ENCODE data around the gene SAMD4B.
"Not testable (repeated sequence)": the region's sequence is repeated elsewhere in the genome, so short reads cannot be mapped to it uniquely, and the experiment has no call there.

Gene SAMD4B, protein sequence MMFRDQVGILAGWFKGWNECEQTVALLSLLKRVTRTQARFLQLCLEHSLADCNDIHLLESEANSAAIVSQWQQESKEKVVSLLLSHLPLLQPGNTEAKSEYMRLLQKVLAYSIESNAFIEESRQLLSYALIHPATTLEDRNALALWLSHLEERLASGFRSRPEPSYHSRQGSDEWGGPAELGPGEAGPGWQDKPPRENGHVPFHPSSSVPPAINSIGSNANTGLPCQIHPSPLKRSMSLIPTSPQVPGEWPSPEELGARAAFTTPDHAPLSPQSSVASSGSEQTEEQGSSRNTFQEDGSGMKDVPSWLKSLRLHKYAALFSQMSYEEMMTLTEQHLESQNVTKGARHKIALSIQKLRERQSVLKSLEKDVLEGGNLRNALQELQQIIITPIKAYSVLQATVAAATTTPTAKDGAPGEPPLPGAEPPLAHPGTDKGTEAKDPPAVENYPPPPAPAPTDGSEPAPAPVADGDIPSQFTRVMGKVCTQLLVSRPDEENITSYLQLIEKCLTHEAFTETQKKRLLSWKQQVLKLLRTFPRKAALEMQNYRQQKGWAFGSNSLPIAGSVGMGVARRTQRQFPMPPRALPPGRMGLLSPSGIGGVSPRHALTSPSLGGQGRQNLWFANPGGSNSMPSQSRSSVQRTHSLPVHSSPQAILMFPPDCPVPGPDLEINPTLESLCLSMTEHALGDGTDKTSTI

DNA sequence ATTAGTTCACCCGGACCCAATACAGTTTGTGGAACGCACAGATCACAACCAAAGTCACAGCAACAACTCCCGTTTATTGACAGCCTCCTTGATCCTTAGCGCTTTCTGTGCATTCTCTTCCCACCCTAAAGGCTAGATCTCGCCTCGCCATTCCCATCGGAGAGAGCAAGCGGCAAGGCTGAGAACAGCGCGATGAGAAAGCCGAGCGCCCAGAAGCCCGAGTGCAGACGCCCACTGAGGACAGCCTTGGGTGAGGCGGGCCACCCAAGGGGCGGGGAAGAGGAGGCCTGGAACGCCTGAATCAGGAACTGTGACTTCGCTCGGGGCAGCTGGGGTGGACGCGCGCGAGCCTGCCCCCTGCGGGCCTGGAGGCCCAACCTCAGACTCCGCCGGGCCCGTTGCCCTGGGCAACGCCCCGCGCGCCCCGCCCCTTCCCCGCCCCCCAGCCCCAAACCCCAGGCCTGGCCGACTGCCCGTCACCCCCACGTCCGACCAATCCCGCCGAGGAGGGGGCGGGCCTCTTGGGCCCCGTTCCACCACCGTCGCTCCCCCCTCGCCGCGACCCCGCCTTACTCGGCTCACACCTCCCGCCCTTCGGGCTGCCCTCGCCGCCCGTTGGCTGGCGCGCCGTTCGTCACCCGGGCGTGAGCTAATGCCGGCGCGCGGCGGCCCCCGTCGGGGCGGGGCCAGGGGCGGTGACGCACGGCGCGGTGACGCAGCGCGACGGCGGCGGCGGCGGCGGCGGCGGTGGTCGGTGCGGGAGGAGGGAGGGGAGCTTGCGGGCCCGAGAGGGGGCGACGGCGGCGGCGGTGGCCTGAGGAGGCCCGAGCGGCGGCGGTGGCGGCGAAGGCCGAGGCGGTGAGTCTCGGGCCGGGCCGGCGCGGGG lies at the start of gene SAMD4B:
Gene SAMD4B, plus strand, starts transcription at position 703 of the 886 bp plus-strand sequence. CDS start 14,473 bp downstream, outside the sequence.
- DNase-seq (ENCODE audit: low spot score): peak; percentile 98

DNA sequence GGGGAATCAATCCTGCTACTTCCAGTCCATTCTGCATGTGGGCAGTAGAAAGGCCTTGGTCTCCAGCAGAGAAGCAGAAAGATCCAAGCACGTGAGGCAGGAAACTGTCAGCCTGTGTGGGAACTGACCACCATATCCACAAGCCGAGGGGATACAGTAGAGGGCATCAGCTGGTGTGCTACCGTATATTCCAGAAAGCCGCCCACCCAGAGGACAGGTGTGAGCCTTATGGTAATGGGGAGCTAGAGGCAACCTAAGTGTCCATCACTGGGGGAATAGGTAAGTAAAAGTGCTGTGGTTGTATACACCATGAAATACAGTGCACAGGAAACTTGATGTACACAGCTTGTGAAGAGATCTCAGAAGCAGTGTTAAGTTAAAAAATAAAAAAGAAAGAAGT lies 48.8 kb upstream of the SAMD4B start:
- no peak for DNase-seq (ENCODE audit: low spot score)

DNA sequence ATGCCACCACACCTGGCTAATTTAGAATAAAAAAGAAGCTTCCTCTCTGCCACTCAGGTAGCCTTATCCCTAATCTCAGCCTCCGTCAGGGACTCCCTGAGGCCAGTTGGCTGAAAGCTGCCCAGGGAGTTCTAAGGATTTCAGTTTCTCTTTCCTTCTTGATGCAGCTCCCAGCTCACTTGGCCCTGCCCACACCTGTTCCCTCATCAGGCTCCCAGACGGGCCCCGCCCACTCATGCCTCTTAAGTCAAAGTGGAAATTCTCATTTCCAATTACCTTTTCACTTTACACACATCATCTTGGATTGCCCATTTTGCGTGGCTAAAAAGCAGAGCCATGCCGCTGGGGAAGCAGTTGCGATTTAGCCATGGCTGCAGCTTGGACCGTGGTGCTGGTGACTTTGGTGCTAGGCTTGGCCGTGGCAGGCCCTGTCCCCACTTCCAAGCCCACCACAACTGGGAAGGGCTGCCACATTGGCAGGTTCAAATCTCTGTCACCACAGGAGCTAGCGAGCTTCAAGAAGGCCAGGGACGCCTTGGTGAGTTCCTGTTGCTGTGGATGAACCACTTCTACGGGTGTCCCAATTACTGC lies 46.1 kb upstream of the SAMD4B start, which contains the start of gene IFNL1:
Gene IFNL1, plus strand, starts transcription at position 353 of the 591 bp plus-strand sequence. Its CDS starts 15 bp downstream, at position 368.
- no peak for DNase-seq (ENCODE audit: low spot score)

DNA sequence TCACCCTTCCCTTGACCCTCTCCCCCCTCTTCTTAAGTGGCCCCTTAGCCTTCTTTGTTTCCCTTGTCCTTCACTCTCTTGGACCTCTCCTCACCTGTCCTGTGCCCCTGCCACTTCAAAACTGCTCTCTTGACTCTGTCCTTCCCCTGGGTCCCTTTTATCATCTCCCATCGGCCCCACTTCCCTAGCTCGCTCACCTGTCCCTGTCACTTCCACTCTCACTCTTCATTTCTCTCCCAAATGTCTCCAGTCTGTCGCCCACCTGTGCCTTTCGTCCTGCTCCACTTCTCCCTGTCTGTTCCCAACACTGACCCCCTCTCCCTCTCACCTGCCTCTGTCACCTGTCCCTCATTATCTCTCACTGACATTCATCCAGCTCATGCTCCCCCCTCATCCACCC lies 45.3 kb upstream of the SAMD4B start:
- no peak for DNase-seq (ENCODE audit: low spot score)

DNA sequence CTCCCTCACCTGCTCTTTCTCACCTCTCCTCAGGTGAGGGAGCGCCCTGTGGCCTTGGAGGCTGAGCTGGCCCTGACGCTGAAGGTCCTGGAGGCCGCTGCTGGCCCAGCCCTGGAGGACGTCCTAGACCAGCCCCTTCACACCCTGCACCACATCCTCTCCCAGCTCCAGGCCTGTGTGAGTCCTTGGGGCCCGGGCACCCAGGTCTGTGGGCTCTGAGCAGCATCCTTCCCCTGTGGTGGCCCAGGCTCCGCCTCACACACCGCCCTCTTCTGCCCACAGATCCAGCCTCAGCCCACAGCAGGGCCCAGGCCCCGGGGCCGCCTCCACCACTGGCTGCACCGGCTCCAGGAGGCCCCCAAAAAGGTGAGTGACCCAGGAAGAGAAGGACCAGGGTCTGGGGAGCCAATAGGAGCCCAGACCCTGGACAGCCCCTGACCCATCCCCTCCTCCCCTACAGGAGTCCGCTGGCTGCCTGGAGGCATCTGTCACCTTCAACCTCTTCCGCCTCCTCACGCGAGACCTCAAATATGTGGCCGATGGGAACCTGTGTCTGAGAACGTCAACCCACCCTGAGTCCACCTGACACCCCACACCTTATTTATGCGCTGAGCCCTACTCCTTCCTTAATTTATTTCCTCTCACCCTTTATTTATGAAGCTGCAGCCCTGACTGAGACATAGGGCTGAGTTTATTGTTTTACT lies 44.1 kb upstream of the SAMD4B start:
- DNase-seq (ENCODE audit: low spot score): no peak

DNA sequence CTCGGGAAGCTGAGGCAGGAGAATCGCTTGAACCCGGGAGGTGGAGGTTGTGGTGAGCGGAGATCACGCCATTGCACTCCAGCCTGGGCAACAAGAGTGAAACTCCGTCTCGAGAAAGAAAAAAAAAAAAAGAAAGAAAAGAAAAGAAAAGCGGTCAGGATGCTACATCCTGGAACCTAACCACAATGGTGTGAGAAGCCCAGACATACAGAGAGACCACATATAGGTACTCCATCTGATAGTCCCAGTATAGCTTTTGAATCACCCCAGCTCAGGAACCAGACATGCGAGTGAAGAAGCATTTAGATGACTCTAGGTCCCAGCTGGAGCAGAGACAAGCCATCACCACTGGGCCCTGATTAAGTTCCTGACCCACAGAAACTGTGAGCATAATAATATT lies 42.8 kb upstream of the SAMD4B start:
- no peak for DNase-seq (ENCODE audit: low spot score)

DNA sequence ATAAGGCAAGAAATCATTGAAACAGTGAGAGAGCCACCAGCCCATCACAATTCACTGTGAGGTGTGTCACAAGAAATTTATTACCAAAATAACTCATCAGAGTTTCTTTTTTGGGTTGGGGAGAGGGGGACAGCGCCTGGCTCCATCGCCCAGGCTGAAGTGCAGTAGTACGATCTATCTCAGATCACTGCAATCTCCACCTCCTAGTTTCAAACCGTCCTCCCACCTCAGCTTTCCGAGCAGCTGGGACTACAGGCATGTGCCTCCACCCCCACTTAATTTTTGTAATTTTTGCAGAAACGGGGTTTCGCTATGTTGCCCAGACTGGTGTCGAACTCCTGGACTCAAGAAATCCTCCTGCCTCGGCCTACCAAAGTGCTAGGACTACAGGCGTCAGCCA lies 42.4 kb upstream of the SAMD4B start:
- DNase-seq (ENCODE audit: low spot score): no peak

DNA sequence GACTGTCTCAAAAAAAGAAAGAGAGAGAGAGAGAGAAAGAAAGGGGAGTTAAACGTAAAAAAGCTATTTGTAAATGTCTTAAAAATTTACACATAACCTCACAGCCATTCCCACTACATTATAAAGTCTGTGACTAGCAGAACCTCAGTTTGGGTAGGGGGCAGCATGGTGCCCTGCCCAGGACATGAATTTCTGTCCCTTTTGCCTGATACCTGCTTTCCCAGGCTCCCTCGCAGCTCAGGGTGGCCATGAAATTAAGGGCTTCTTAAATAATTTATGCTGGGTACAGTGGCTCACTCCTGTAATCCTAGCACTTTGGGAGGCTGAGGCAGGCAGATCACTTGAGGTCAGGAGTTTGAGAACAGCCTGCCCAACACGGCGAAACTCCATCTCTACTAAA lies 41.2 kb upstream of the SAMD4B start:
- no peak for DNase-seq (ENCODE audit: low spot score)

DNA sequence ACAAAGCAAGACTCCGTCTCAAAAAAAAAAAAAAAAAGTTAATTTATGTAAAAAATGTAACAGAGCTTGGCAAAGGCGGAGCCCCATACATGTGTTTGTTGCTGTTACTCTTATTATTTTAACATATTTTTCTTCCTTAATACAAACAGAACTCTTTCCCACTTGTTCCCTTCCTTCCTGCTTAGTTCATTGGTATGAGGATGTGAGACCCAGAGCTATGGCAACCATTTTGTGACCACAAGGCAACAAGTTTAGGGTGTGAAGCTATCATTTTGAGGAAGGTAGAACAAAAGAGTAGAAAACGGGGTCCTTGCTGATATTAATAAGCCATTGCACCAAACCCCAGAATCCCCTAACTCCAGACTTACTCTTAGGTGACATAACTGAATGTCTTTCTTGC lies 40.7 kb upstream of the SAMD4B start:
- DNase-seq (ENCODE audit: low spot score): no peak

DNA sequence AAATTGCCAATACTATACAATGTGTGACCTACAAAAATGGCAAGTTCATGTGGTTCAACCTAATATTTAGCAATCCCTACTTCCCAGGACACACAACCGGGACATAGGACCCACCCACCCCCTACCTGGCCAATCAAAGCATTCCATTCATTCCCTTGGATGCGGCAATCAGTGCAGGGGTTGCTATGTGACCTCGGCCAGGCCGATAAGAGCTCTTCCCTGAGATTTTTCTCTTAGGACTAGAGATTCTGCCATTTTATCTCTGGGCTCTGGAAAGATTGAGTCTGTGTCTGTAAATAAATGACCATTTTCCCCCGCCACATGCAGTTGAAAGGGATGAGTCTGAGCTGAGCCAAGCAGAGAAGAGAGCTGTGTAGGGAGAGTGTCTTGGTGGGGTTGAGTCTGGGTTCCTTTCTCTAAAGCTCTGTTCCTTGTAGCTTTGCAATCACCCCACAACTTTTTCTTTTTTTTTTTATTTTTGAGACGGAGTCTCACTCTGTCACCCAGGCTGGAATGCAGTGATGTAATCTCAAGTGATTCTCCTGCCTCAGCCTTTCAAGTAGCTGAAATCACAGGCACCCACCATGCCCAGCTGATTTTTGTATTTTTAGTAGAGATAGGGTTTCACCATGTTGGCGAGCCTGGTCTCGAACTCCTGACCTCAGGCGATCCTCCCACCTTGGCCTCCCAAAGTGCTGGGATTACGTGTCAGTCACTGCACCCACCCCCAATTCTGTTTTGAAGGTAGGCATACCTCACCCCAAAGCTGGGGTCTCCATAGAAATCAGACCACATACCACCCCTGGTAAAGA lies 38.6 kb upstream of the SAMD4B start:
- no peak for DNase-seq (ENCODE audit: low spot score)

DNA sequence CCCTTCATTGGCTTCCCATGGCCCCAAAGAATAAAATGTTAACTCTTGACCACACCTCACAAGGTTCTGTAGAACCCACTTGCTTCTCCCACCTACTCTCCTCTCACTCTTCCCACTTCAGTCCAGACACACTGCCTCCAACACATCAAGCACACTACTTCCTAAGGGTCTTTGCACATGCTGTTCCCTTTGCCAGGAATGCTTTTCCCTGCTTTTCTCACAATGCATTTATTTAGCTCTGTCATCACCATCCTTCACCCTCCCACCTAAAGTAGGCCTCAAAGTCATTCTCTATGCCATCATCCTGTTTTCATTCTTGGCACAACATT lies 38.1 kb upstream of the SAMD4B start:
- no peak for DNase-seq (ENCODE audit: low spot score)

DNA sequence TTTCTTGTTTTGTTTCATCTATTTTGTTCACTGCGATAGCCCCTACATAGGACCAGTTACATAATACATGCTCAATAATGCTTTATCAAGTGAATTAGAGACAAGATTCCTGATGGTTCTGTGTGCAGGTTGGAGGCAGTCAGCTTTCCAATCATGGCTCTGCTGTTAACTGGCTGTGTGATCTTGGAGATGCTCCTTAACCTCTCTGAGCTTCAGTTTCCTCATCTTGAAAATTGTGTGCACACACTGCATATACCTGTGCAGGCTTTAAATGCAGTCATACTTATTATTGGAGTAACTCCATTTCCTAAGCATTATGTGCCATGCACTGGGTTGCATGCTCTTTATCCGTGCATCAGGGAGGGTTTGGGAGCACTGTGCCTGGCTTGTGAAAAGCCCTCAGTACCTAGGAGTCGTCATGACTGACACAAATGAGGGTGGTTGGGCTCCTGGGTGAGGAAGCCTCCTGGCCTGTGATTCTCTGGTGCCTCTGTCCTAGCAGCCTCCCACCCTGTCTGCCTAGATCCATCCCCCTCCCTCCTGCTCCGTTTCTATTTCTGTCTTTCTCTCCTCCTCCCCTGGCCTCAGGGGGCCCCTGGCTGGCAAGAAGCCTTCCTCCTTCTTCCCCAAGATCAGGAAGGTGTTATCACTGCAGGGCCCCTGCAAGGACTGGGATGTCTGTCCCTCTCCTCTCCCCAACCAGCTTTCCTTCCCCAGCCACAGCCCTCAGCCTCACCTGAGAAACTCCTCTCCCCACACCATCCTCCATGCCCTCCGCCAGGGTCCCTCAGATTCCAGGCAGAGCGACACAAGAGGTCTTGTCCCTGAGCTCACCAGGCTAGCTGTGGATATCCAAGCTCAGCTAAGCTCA lies 37.3 kb upstream of the SAMD4B start:
- DNase-seq (ENCODE audit: low spot score): no peak

DNA sequence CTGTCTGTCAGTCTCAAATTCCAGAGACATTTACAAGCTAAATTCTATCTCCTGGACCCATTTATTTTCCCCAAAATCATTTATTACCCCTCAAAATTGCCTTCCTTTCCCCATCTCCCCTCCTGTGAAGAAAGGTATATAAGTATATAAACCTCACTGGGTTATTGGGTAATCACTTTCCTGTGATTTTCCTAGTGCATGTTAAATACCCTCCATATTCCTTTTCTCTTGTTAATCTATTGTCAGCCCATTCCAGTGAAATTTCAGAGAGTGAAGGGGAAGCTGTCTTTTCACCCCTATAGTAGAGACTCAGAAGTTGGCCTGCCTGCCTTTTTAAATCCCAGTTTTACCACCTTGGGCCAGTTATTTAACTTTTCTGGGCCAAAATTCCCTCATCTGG lies 36.1 kb upstream of the SAMD4B start:
- DNase-seq (ENCODE audit: low spot score): no peak

DNA sequence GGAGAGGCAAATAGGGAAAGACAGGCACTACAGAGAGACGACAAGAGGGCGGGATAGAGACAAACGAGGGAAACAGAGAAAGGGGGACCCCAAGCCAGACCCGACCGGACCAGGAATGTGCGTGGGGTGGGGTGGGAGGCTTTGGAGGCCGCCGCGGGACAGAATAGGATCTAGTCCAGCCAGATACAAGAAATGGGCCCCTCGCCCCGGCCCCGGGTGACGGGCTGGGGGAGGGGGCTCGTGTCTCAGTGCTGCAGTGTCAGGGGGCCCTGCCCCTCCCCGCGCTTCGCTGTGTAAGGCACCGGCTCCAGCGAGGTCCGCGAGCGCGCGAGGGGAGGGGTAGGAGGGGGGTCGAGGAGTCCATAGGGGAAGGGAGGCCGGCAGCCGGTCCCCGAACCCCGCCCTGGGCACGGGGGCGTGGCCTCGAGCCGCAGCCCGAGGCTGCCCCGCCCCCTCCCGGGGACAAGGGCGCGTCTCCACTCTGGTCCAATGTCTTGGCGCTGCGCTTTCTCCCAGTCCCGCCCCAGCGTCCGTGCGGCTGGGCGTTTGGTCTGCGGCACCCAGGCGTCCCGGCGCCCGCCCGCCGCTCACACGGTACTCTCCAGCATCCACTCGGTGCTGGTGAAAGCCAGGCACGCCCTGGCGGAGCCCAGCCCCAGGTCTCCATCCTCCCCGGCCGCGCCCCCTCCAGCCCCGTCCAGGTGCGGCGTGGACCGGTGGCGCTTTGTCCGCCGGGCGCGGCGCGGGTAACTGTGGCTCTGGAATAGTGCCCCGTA lies 35.0 kb upstream of the SAMD4B start:
- DNase-seq (ENCODE audit: low spot score): no peak

DNA sequence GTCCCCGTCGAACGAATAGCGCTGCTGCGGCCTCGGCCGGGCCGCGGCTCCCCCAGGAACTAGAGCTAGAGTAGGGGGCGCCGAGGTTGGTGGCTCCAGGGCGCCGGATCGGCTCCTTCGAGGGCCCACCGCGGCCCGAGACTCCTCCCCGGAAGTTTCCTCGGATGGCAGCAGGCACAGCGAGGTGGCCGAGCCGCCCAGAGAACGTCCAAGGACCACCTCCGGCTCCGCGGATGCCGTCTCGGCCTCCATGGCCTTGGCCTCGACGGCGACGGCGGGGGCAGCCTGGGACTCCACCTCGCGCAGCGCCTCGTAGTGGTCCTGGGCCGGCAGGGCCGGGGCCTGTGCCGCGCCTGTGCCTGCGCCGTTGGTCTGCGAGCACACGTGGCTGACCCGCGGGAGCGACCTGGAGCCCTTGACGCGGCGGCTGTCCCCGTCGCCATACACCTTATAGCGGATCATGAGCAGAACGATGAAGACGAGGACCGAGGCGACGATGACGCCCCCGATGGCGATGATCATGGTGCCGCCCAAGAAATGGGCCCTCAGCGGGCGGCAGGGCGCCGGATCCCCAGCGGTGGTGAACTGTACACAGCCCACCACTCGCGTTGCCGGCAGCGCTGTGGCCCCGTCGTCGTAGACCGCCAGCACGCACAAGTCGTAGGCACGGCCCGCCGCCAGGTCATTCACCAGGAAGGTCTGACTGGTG lies 34.2 kb upstream of the SAMD4B start:
- DNase-seq (ENCODE audit: low spot score): no peak

DNA sequence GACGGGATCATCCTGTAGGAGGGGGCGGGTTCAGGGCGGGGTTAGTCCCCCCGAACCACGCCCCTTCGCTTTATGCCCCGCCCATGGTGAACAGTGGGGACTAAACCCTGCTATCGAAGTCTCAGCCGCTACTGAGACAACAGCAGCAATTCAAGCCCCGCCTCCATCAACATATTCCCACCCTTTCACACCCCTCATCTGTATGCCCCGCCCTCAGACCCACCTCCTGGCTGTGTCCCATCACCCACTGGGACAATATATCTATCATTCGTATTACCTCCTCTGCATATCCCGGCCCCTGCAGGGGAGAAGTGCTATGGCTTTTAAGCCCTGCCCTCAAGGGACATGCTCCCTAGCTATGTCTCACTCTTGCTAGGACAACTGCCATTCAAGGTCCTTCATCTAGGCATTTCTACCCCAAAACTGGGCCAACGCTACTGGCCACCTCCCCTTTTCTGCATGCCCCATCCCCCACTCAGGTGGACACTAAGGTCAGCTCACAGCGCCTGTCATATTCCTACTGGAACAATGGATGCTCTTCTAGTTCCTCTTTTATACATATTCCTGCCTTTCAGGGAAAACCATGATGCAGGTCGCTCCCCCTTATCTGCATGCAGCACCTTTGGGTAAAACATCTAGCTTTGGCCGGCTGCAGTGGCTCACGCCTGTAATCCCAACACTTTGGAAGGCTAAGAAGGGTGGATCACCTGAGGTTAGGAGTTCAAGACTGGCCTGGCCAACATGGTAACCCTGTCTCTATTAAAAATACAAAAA lies 33.5 kb upstream of the SAMD4B start:
- DNase-seq (ENCODE audit: low spot score): no peak

DNA sequence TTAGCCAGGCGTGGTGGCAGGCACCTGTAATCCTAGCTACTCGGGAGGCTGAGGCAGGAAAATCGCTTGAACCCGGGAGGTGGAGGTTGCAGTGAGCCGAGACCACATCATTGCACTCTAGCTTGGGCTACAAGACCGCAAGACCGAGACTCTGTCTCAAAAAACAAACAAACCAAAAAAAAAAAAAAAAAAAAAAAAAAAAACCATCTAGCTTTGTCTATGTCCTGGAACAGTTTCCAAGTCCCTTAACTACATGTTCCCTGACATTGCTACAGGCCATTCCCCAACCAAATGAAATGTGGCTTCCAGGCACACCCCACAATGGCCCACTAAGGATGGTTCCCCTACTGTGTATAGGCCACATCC lies 32.9 kb upstream of the SAMD4B start:
- not testable (repeated sequence) for DNase-seq (ENCODE audit: low spot score)
